ENCODE data around the gene PANK3.

Gene PANK3

GRCh38 chr5:168614661-168615060, 35.5 kb upstream of the PANK3 start:
- Histone ChIP-seq H3K36me3 (replicated peaks; ENCODE audit: insufficient read depth, low read length) (no peaks in the 10 kb centered on the region), H3F3A (ENCODE audit: insufficient read depth, low read length) (no peaks in the 10 kb centered on the region), H3K4me1 (ENCODE audit: low read length) (no peaks in the 10 kb centered on the region), H3K27me3 (replicated peaks; ENCODE audit: insufficient read depth, low read length) (no peaks in the 10 kb centered on the region), H2AFZ (ENCODE audit: low read length) (no peak overlapping the region), H3K4me2 (ENCODE audit: low read depth, low read length) (no peak overlapping the region), H3K9me3 (replicated peaks; ENCODE audit: insufficient read depth, low read length) (no peaks in the 10 kb centered on the region), H3K9me2 (replicated peaks; ENCODE audit: insufficient read depth, low read length) (no peaks in the 10 kb centered on the region), H3K79me2 (ENCODE audit: low read length) (no peaks in the 10 kb centered on the region), H3K27ac (ENCODE audit: low read length) (no peak overlapping the region), H3K9ac (ENCODE audit: low read length) (no peak overlapping the region), H3K4me3 (ENCODE audit: low read length) (no peak overlapping the region), H4K20me1 (ENCODE audit: insufficient read depth, low read length) (no peaks in the 10 kb centered on the region)
- no peak for DNase-seq
- no peak for TF ChIP-seq EZH2 (optimal IDR thresholded peaks at IDR 0.05; ENCODE audit: low read depth, low read length)
- TF ChIP-seq EZH2phosphoT487 (IDR thresholded peaks at IDR 0.05; ENCODE audit: low read length): no peak
- TF ChIP-seq, protein P1, sequence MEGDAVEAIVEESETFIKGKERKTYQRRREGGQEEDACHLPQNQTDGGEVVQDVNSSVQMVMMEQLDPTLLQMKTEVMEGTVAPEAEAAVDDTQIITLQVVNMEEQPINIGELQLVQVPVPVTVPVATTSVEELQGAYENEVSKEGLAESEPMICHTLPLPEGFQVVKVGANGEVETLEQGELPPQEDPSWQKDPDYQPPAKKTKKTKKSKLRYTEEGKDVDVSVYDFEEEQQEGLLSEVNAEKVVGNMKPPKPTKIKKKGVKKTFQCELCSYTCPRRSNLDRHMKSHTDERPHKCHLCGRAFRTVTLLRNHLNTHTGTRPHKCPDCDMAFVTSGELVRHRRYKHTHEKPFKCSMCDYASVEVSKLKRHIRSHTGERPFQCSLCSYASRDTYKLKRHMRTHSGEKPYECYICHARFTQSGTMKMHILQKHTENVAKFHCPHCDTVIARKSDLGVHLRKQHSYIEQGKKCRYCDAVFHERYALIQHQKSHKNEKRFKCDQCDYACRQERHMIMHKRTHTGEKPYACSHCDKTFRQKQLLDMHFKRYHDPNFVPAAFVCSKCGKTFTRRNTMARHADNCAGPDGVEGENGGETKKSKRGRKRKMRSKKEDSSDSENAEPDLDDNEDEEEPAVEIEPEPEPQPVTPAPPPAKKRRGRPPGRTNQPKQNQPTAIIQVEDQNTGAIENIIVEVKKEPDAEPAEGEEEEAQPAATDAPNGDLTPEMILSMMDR (IDR thresholded peaks at IDR 0.05; ENCODE audit: low read length): no peak

DNA sequence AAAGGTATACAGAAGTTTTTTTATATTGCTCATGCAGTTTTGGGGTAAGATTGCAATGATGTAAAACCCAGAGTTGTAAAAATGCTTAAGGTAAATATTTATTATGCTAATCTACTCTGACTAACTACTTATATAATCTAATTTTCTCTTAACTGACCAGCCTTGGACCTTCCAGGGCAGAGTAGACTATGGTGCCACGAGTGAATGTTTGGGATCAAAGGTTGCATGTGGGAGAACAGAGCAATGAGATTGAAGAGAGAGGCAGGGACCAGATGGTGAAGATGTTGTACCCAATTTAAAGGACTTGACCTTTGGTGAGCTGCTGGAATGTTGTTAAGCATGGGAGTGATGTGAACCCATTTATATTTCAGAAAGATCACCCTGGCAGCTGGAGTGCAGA, 34.8 kb upstream of the PANK3 start:
- Histone ChIP-seq H3F3A (ENCODE audit: insufficient read depth, low read length) (no peaks in the 10 kb centered on the region), H3K4me1 (ENCODE audit: low read length) (no peaks in the 10 kb centered on the region), H3K9me2 (replicated peaks; ENCODE audit: insufficient read depth, low read length) (no peaks in the 10 kb centered on the region), H3K4me3 (ENCODE audit: low read length) (no peak overlapping the region), H3K36me3 (replicated peaks; ENCODE audit: insufficient read depth, low read length) (no peaks in the 10 kb centered on the region), H3K4me2 (ENCODE audit: low read depth, low read length) (no peak overlapping the region), H3K9ac (ENCODE audit: low read length) (no peak overlapping the region), H3K79me2 (ENCODE audit: low read length) (no peaks in the 10 kb centered on the region), H3K9me3 (replicated peaks; ENCODE audit: insufficient read depth, low read length) (no peaks in the 10 kb centered on the region), H3K27ac (ENCODE audit: low read length) (no peak overlapping the region), H2AFZ (ENCODE audit: low read length) (no peak overlapping the region), H3K27me3 (replicated peaks; ENCODE audit: insufficient read depth, low read length) (no peaks in the 10 kb centered on the region), H4K20me1 (ENCODE audit: insufficient read depth, low read length) (no peaks in the 10 kb centered on the region)
- TF ChIP-seq, protein P1 (IDR thresholded peaks at IDR 0.05; ENCODE audit: low read length): no peak
- TF ChIP-seq EZH2phosphoT487 (IDR thresholded peaks at IDR 0.05; ENCODE audit: low read length): no peak
- DNase-seq: no peak

DNA sequence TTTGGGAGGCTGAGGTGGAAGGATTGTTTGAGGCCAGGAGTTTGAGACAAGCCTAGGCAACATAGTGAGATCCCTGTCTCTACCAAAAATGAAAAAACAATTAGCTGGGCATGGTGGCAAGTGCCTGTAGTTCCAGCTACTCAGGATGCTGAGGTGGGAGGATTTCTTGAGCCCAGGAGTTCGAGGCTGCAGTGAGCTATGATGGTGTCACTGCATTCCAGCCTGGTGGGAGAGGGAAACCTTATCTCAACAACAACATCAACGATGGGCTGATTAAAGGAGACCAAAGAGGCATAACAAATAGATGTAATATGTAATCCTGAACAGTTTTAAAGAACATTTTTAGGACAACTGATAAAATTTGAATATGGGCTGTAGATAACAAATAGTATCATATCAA, 34.2 kb upstream of the PANK3 start:
- TF ChIP-seq, protein P1 (IDR thresholded peaks at IDR 0.05; ENCODE audit: low read length): no peak
- TF ChIP-seq EZH2phosphoT487 (IDR thresholded peaks at IDR 0.05; ENCODE audit: low read length): no peak
- TF ChIP-seq EZH2 (optimal IDR thresholded peaks at IDR 0.05; ENCODE audit: low read depth, low read length): no peak
- H3K9me2 ChIP-seq (replicated peaks; ENCODE audit: insufficient read depth, low read length): no peaks in the 10 kb centered on the region

More for the DNA sequence above, 34.2 kb upstream of the PANK3 start:
- H3K4me1 ChIP-seq (ENCODE audit: low read length): no peaks in the 10 kb centered on the region
- H3K27me3 ChIP-seq (replicated peaks; ENCODE audit: insufficient read depth, low read length): no peaks in the 10 kb centered on the region
- no peaks in the 10 kb centered on the region for H3K9me3 ChIP-seq (replicated peaks; ENCODE audit: insufficient read depth, low read length)
- no peaks in the 10 kb centered on the region for H3F3A ChIP-seq (ENCODE audit: insufficient read depth, low read length)
- H4K20me1 ChIP-seq (ENCODE audit: insufficient read depth, low read length): no peaks in the 10 kb centered on the region
- H3K4me3 ChIP-seq (ENCODE audit: low read length): no peak overlapping the region
- no peaks in the 10 kb centered on the region for H3K79me2 ChIP-seq (ENCODE audit: low read length)
- H3K36me3 ChIP-seq (replicated peaks; ENCODE audit: insufficient read depth, low read length): no peaks in the 10 kb centered on the region
- H3K9ac ChIP-seq (ENCODE audit: low read length): no peak overlapping the region
- no peak overlapping the region for H2AFZ ChIP-seq (ENCODE audit: low read length)
- no peak for DNase-seq
- H3K27ac ChIP-seq (ENCODE audit: low read length): no peak overlapping the region
- no peak overlapping the region for H3K4me2 ChIP-seq (ENCODE audit: low read depth, low read length)

All from MM.1S (cell line).